Loucy (cell line): ENCODE results near the gene TANGO2.

Source experiments
- EZH2phosphoT487 ChIP-seq: fragments of 200-600 bp; IDR thresholded peaks from 2 replicates; pipeline ENCODE4 v1.6.1; 2018; ENCODE audit warnings: antibody characterized with exemption, mild to moderate bottlenecking, moderate library complexity, borderline replicate concordance
- TF ChIP-seq, protein P1 (sequence below): fragments of 200-600 bp; sonication (generic); conservative IDR thresholded peaks from 2 replicates; pipeline ENCODE4 v1.5.1; 2014; ENCODE audit warnings: mild to moderate bottlenecking, antibody characterized with exemption, low read length

DNA sequence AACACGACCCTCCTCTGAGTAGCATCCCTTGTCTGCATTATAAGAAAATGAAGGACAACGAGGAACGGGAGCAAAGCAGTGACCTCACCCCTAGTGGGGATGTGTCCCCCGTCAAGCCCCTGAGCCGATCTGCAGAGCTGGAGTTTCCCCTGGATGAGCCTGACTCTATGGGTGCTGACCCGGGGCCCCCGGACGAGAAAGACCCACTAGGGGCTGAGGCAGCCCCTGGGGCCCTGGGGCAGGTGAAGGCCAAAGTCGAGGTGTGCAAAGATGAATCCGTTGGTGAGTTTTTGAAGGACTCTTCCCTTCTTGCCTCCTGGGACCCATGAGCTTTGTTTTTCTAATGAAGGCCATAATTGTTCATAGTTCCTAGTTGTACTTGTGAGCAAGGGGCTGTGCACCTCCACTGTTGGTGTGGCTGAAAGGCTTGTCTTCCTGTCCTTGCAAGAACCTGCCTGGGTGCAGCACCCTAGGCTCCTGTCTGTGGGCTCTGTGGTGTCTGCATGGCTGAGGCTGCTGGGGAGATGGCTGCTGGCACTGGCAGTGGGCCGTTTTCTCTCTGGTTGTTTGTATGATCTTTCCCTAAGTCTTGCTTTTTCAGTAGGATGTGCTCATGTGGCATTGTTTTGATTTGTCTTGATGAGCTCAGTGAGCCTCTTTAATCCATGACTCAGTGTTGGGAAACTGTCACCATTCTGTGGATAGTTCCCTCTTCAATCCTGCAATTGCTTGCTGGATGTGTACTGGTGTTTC, 69.2 kb downstream of the TANGO2 start:
- TF ChIP-seq, protein P1, sequence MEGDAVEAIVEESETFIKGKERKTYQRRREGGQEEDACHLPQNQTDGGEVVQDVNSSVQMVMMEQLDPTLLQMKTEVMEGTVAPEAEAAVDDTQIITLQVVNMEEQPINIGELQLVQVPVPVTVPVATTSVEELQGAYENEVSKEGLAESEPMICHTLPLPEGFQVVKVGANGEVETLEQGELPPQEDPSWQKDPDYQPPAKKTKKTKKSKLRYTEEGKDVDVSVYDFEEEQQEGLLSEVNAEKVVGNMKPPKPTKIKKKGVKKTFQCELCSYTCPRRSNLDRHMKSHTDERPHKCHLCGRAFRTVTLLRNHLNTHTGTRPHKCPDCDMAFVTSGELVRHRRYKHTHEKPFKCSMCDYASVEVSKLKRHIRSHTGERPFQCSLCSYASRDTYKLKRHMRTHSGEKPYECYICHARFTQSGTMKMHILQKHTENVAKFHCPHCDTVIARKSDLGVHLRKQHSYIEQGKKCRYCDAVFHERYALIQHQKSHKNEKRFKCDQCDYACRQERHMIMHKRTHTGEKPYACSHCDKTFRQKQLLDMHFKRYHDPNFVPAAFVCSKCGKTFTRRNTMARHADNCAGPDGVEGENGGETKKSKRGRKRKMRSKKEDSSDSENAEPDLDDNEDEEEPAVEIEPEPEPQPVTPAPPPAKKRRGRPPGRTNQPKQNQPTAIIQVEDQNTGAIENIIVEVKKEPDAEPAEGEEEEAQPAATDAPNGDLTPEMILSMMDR = no peak
- TF ChIP-seq EZH2phosphoT487 = no peak
